HG02588 (cell line): ENCODE results near the gene TMEFF2.

Source experiments
- ATAC-seq: cut with Tn5 transposase; IDR thresholded peaks from one replicate; pipeline ENCODE4 v1.9.1; 2021; ENCODE audit warnings: mild to moderate bottlenecking, moderate library complexity; ENCODE audit not compliant: unreplicated experiment

The TMEFF2 gene

DNA sequence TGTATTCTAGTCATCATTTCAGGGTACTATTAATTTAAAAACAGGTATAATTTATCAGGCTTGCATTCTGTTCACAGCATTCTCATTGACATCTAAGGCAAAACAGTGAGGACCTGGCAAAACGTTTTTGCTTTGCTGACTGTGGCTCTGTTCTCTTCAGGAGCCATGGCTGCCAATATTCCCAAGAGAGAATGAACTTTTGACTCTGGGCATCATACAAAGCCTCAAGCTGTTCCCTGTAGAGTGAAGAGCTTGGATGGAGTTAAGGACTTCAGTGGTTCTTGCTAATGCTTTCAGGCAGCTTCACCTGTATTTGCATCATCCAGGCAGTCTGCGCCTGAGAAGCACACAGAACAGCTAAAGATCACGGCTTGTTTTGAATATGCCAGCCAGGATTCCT is 282.0 kb downstream of the TMEFF2 start:
- no peak for ATAC-seq

DNA sequence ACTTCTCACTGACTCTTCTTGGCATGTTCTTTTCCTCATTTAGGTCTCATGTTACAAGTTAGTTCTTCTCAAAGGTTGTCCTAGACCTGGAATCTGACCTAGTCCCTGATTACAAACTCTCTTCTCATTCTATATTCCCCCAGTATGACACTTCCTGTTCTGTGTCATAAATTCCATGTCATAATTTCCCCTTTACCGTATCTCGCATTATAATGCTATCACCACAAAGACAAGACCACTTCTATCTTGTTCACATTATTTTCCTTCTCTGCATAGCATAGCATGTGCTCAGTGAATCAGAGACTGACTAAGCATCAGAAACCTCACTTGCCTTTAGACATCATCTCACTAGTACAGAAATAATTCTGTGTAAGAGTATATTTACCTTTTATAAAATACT is 284.2 kb downstream of the TMEFF2 start:
- ATAC-seq, result no peak

DNA sequence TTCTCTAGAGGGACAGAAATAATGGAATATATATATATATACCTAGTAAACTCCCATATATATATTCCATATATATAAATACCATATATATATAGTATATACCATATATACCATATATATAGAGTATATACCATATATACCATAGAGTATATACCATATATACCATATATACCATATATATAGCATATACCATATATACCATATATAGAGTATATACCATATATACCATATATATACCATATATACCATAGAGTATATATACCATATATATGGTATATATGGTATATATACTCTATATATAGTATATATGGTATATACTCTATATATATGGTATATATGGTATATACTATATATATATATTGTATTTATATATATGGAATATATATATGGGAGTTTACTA is 285.9 kb downstream of the TMEFF2 start:
- ATAC-seq, result no peak

DNA sequence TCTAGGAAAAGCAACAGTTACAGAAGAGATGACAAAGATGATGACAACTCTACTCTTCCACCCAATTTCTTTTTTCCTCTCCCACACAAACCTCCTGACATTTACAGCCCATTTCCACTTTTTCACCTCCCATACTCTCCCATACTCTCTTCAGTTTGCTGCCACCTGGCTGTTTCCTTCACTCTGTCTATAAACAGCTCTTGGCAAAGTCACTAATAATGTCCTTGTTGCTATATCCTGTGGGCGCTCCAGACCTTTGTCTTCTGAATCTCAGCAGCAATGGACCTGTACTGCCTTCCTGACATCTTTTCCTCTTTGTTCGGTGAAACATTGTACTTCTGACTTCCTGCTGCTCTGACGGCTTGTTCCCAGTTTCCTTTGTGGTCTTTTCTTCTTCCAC is 287.2 kb downstream of the TMEFF2 start:
- no peak for ATAC-seq

DNA sequence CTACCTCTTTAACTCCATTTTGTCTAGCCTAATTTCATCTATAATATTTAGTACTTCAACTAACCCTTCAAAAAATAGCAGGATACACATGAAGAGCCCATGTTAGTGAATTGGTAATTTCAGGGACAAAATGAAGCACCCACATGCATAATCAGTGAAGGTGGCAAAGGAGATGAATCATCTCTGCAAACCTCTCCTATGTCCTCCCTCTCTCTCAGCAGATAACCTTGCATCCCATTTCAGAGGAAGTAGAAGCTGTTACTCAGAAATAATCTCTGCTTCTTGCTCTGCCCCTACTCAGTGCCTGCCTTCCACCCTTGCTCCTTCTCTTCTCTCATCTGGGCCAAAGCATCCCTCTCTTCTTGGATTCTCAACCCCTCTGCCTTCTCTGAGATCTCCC is 287.6 kb downstream of the TMEFF2 start:
- no peak for ATAC-seq

DNA sequence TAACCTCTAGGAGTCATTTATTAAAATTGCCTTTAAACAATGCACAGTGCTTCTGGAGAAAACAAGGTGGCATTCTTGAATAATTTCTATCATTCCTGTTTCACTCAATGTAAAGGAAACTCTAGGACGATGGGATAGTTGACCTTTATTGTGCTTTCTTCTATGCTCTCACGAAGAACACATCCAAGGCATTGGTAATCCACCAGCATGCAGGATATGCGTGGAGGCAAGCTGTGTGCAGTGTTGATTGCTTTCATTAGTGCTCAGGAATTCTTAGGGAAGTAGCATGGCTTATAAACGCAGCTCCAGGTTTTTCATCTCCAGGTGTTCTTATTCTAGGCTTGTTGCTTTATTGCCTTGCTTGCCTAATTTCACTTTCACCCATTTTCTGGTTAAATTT is 289.4 kb downstream of the TMEFF2 start:
- ATAC-seq, result no peak

DNA sequence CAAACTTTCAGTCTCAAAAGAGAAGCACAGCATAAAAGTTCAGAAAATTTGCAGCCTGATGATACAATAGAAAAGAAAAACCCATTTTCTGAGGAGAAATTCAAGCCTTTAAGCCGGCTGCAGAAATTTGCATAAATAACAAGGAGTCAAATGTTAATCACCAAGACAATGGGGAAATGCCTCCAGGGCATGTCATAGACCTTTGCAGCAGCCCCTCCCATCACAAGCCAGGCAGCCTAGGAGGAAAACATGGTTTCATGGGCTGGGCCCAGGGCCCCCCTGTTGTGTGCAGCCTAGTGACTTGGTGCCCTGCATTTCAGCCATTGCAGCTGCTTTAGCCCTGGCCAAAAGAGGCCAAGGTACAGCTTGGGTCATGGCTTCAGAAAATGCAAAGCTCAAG is 293.7 kb downstream of the TMEFF2 start:
- no peak for ATAC-seq

DNA sequence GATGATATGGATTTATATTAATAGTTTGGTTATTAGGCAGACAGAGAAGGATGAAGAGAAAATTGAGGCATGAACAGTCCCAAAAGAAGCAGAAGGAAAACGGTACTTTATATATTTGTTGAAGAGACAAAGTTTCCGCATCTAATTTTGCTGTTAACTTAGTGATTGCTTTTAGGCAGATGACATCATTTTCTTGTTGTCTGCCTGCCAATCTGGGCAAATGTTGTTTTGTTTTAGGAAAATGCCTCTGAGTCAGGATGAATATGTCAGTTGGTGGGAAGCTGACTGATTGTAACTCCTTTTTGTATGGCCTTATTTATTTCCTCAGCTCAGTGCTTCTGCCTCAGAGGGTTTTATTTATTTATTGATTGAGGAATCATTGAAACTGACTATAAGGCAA is 295.3 kb downstream of the TMEFF2 start:
- no peak for ATAC-seq
